Esophagus muscularis mucosa (tissue), 4 donors: ENCODE results near the gene IGIP.

ENCODE experiments used
- CTCF ChIP-seq, 3 experiments: fragments of 200-600 bp in 2 of 3; fragments of 450-650 bp in 1 of 3; sonication (generic) in 2 of 3; IDR thresholded peaks; one replicate each; pipeline ENCODE4 v1.5.1; 2017 to 2019; ENCODE audit warnings: antibody characterized with exemption in 3 of 3, mild to moderate bottlenecking in 2 of 3, moderate library complexity in 1 of 3
- EP300 ChIP-seq: sonication (generic); formaldehyde crosslinking; IDR thresholded peaks from one replicate; pipeline ENCODE4 v1.6.1; 2017; ENCODE audit warnings: antibody characterized with exemption
- POLR2A ChIP-seq: fragments of 450-650 bp; IDR thresholded peaks from one replicate; pipeline ENCODE4 v1.6.1; 2017; ENCODE audit warnings: antibody characterized with exemption, moderate library complexity, mild to moderate bottlenecking, low read depth
- POLR2AphosphoS5 ChIP-seq, 2 donors: sonication (generic); formaldehyde crosslinking; IDR thresholded peaks; one replicate each; pipeline ENCODE4 v1.6.1; 2017; ENCODE audit warnings: antibody characterized with exemption in 2 of 2

DNA sequence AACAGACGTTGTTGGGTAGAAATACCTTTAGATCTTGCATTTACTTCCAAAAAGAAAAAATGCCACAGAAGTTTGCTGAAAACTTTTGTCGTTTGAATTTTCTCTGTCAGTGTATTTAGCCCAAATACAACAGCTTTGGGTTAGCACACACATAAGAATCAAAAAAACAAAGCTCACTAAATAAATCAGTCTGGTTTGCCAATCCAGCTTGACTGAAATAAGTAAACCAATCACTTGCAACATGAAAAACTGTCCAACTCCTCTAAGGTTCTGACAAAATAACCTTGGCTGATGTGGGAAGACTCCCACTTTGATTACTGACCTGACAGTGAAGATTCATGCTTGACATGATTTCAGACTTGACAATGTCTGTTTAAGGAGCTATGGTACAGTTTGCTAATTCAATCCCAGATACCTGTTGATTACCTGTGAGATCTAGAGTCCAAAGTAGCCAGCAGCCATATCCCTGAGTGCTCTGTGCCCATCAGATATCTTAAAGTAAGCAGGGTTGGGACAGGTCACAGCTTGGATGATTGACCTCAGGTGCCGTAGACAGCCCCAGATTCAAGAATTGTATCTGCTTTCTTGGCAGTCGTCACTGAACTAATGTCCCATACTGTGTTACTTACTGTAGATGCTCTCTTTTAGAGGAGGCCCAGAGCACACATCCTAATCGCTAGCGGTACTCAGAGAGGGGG is 727 bp downstream of the IGIP start:
- TF ChIP-seq CTCF (IDR thresholded peaks at IDR 0.05), result no peak
- TF ChIP-seq POLR2A, result no peak
- TF ChIP-seq EP300, result no peak
- TF ChIP-seq POLR2AphosphoS5 (IDR thresholded peaks at IDR 0.05), result no peak
